Erythroblast (primary cell): Measurements from ENCODE around the gene LRFN2.

Experiments used
- DNase-seq, 2 experiments: peaks; one replicate each; lab custom pipeline; 2025; lab: John Stamatoyannopoulos, UW
- GATA1 ChIP-seq: IDR thresholded peaks from 2 replicates; pipeline ENCODE4 v1.6.1; 2011; ENCODE audit warnings: low read depth, mild to moderate bottlenecking, control low read depth, low read length, moderate library complexity
- POLR2A ChIP-seq: IDR thresholded peaks from 2 replicates; pipeline ENCODE4 v1.6.1; 2011; ENCODE audit warnings: mild to moderate bottlenecking, low read length

Gene LRFN2

DNA sequence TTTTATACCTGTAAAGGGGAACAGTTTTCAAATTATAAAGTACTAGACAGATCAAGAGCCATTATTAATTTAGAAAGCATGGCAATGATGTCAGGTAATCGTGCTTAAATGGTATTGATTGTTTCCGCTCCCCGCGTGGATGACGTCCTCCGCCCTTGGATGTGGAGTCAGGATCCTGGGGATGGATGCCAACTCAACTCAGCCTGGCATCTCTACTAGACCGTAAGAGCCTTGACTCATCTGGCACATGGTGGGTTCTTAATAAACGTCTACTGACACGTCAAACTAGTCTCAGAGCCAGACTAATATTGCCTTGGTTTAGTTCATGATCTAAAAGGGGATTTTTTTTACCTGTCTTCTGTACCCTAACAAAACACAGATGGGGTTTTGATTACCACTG lies 80.2 kb downstream of the LRFN2 start:
- DNase-seq = no peak
- TF ChIP-seq GATA1 = no peak

GRCh38 chr6:40505191-40505810 lies 81.9 kb downstream of the LRFN2 start:
- DNase-seq = no peak
- TF ChIP-seq GATA1 (no peak), POLR2A (no peak)

DNA sequence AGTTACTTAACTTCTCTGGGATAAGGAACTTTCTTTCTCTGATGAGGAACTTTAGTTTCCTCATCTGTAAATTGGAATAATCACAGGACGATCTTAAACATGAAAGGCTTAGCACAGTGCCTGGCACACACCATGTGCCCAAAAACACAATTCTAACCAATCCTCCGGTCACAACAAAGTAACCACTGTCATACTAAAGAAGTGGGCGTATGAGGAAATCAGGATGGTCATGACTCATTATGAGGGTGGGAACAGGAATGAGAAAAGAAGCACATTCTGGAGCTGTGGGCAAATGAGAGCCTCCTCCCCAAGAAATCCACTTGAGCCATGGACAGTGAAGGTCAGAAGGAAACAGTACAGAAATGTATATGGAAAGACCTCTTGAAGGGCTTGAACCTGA lies 82.9 kb downstream of the LRFN2 start:
- TF ChIP-seq POLR2A (no peak), GATA1 (no peak)
- DNase-seq = no peak

GRCh38 chr6:40500227-40500626 lies 86.9 kb downstream of the LRFN2 start:
- DNase-seq = no peak
- no peak for TF ChIP-seq POLR2A
- TF ChIP-seq GATA1 = no peak

- DNase-seq = no peak
- TF ChIP-seq GATA1 (no peak), POLR2A (no peak)
These were observed 87.9 kb downstream of the LRFN2 start for GRCh38 chr6:40499215-40499614.

- TF ChIP-seq POLR2A = no peak
- no peak for TF ChIP-seq GATA1
These were observed 89.0 kb downstream of the LRFN2 start for GRCh38 chr6:40498148-40498547.

DNA sequence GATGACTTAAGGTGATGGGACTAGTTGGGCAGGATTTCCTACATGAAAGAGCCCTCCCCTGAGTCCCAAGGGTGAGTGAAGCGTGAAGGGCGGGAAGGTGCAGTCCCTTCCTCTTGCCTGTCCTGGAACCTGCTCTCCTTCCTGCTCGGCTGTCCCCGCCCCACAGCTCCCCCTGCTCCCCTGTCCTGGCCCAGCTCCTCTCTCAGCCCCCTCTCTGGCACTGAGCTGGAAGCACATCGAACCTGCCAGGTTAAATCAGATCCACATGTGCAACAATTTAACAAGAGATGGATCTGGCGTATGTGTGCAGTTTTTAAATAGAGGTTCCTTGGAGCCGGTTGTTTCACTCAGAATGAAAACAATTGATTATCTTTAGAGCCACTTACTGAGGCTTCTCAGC lies 95.0 kb downstream of the LRFN2 start:
- no peak for DNase-seq
- no peak for TF ChIP-seq GATA1
- TF ChIP-seq POLR2A = no peak

More at GRCh38 chr6:40498148-40498547, 89.0 kb downstream of the LRFN2 start:
- no peak for DNase-seq

- DNase-seq = no peak
- TF ChIP-seq POLR2A (no peak), GATA1 (no peak)
These were observed 96.7 kb downstream of the LRFN2 start for GRCh38 chr6:40490508-40490907.

GRCh38 chr6:40489798-40490197 lies 97.4 kb downstream of the LRFN2 start:
- TF ChIP-seq GATA1 (no peak), POLR2A (no peak)
- DNase-seq = no peak

DNA sequence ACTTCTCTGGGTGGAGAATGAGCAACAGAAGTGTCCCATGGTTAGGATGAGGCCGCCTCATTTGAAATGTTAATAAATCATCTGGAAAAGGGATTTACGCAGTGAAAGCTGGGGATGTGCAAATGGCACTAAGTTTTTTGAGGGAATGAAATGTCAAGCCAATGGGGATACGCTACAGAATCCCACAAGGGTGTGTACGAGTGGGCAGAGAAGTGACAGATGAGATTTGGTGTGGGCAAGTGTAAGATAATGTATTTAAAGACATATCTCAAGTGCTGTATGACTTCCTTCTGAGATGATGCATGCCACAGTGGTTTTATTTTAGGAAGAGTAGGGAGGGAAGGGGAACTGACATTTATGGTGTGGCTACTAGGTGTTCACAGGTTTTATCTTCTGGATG lies 100.6 kb downstream of the LRFN2 start:
- no peak for TF ChIP-seq GATA1
- no peak for TF ChIP-seq POLR2A
- DNase-seq = no peak

- DNase-seq = no peak
- no peak for TF ChIP-seq GATA1
- TF ChIP-seq POLR2A = no peak
These were observed 101.4 kb downstream of the LRFN2 start for GRCh38 chr6:40485795-40486194.

GRCh38 chr6:40485300-40485699 lies 101.9 kb downstream of the LRFN2 start:
- TF ChIP-seq POLR2A (no peak), GATA1 (no peak)
- no peak for DNase-seq

DNA sequence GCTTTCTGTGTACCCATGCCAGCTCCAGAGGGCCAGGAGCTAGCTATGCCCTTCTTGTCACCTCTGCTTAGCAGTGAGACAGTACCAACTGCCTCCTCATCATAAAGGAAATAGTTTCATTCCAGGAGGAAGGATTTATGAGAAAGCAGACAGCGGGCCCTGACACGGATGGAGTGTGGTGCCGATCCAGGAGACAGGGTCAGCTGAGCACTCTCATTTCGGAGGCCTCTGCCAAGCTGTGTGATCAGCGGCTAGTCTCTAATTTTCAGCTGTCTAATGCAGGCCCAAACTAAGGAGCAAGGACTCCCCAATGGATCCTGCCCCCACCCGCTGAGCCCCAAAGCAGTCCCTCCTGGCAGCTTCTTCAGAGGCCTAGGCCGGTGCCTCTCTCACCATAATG lies 103.1 kb downstream of the LRFN2 start:
- no peak for TF ChIP-seq GATA1
- no peak for TF ChIP-seq POLR2A
- DNase-seq = no peak

DNA sequence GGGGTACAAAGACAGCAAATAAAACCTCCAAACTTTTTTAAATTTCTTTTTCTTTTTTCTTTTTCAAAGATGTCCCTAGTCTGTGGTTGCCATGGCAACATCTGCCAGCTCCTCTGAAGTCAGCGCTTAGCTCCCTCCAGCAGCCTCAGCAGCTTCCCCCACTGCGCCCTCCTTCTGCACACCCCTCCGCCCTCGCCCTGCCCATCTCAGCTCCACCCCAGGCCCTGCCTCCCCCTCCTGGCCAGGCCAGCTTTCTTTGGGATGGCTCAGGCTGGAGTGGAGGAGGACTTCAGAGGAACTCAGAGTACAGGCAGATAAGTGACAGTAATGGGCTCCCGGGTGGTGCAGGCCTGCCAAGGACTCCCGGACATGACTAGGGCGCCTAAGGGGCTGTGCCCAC lies 104.6 kb downstream of the LRFN2 start:
- TF ChIP-seq POLR2A = no peak
- TF ChIP-seq GATA1 = no peak
- no peak for DNase-seq

- TF ChIP-seq GATA1 (no peak), POLR2A (no peak)
- DNase-seq = no peak
These were observed 106.5 kb downstream of the LRFN2 start for GRCh38 chr6:40480678-40481077.

GRCh38 chr6:40479706-40480105 lies 107.5 kb downstream of the LRFN2 start:
- TF ChIP-seq GATA1 (no peak), POLR2A (no peak)
- DNase-seq = no peak
